Stomach (tissue), 4 donors: Measurements from ENCODE around the gene HSFX3.
"Not testable (repeated sequence)": the region's sequence is repeated elsewhere in the genome, so short reads cannot be mapped to it uniquely, and the experiment has no call there.

ENCODE experiments used
- EP300 ChIP-seq: sonication (generic); formaldehyde crosslinking; IDR thresholded peaks from one replicate; pipeline ENCODE4 v1.6.1; 2017; ENCODE audit warnings: antibody characterized with exemption
- POLR2A ChIP-seq, 4 donors: fragments of 450-650 bp; IDR thresholded peaks; one replicate each; pipeline ENCODE4 v1.6.1; 2016; ENCODE audit warnings: antibody characterized with exemption in 4 of 4, control low read depth in 2 of 4, mild to moderate bottlenecking in 1 of 4, moderate library complexity in 1 of 4
- TF ChIP-seq, protein P1 (sequence below), 7 experiments: fragments of 450-650 bp in 4 of 7; fragments of 200-600 bp in 3 of 7; sonication (generic) in 3 of 7; IDR thresholded peaks; one replicate each; pipeline ENCODE4 v1.5.1; 2016 to 2019; ENCODE audit warnings: antibody characterized with exemption in 7 of 7, control low read depth in 2 of 7, mild to moderate bottlenecking in 1 of 7

- TF ChIP-seq, protein P1, sequence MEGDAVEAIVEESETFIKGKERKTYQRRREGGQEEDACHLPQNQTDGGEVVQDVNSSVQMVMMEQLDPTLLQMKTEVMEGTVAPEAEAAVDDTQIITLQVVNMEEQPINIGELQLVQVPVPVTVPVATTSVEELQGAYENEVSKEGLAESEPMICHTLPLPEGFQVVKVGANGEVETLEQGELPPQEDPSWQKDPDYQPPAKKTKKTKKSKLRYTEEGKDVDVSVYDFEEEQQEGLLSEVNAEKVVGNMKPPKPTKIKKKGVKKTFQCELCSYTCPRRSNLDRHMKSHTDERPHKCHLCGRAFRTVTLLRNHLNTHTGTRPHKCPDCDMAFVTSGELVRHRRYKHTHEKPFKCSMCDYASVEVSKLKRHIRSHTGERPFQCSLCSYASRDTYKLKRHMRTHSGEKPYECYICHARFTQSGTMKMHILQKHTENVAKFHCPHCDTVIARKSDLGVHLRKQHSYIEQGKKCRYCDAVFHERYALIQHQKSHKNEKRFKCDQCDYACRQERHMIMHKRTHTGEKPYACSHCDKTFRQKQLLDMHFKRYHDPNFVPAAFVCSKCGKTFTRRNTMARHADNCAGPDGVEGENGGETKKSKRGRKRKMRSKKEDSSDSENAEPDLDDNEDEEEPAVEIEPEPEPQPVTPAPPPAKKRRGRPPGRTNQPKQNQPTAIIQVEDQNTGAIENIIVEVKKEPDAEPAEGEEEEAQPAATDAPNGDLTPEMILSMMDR (IDR thresholded peaks at IDR 0.05): not testable (repeated sequence)
- not testable (repeated sequence) for TF ChIP-seq POLR2A (IDR thresholded peaks at IDR 0.05); EP300
These were observed 45.5 kb upstream of the HSFX3 start, which contains the start of gene HSFX2 for GRCh38 chrX:149595214-149595613.
